ENCODE results near the gene SLC9A3.
"Not testable (repeated sequence)": the region's sequence is repeated elsewhere in the genome, so short reads cannot be mapped to it uniquely, and the experiment has no call there.

SLC9A3 gene

DNA sequence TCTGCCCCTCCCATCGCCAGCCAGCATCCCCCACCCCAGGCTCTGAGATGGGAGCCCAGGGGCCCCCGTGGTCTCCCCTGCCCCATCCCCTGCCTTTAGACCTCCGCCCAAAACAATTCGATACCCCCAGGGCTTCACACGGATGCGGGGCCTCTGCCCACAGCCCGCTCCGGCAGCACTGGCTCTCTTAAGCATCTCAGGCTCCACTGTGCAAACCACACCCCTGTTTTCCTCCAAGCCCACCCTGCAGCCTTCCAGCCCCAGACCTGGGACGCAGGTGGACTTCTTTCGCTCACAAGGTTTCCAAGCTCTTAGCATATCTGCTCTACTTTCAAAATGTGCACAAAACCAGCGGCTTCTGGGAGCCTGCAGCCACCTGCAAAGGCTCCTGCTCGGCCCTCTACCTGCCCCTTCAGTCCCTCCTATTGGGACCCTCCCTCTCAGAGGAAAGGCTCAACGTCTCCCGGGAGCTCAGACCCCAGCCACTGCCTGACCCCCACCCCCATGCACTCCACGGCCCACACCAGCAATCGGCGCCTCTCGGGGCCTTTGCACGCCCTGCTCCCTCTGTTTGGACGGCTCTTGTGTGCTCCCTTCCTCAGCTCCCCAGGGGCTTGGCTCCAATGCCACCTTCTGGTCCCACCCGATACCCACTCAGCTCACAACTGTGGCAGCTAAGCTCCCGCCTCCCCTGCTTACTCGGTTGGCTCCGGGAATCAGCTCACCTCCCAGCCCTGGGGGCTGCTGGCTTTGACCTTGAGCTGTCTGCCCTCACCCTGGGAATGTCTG lies 918 bp upstream of the SLC9A3 start:
- no peak for DNase-seq

DNA sequence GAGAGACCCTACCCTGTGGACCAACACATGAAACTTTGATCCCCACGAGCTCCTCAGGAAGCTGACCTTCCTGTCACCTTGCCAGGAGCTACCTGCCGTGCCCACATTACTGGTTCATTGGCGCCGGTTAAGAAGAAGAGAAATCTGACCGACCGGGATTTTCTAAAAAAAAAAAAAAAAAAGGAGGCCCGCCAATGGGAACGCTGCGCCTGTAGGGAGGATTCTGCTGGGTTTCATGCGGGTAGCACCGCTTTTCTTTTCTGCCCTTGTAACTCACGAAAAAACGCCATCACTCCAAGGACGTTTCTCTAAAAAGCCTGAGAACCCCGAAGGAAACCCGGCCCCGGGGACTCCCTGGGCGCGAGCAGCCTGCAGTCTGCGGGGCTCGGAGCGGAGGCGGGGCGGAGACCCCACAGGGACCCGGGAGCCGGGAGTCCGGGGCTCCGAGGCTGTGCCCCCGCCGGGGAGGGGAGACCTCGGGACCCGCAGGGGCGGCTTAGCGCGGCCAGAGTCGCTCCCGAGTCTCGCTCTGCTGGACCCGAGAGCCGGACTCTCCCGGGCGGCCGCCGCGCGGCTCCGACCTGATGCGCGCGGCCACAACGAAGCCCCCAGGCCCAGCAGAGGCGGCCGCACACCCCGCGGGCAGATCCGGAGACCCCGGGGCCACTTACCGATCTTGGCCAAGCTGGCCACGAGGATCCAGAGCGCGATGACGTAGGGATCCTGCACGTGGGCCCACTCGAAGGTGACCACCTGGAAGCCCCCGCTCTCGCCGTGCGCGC lies 617 bp downstream of the SLC9A3 start:
- DNase-seq, result no peak

DNA sequence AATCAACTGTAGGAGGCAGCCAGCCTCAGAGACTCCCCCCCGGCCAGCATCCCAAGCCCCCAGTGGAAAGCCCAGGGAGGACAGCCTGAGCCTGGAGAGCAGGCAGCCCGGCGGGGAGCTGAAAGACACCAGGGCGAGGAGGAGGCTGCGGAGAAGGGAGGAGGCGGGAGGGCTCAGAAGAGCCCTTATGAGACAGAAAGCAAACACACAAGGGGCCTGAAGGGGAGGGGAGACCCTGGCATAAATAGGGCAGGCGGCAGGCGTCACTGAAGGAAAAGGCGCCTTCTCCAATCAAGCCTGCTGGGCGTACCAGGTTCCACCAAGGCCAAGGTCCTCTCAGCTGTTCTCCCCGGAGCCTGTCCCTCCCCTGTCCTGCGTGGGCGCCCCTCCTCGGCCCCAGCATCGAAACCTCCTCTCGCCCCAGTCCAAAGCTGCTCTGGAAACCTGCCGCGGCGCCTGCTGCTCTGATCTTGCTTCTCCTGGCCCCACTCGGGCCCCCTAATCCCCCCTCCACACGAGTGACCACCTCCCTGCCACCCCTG lies 1.3 kb downstream of the SLC9A3 start:
- no peak for DNase-seq

DNA sequence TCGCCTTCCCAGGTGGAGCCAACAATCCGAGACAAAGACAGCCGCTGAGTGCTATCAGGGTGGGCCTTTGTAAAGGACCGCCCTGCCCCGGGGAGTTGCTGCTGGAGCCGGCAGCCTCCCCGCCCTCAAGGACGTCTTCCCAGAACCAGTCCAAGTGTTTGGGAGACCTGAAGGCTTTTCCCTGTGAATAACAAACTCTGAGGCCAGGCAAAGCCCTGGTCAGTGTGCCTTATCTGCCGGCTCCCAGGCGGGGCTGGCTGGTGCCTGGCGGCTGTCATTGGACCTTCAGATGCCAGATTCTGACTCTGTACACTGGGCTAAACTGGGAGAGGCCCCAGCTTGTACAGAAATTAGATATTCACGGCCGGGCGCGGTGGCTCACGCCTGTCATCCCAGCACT lies 2.1 kb downstream of the SLC9A3 start:
- DNase-seq, result no peak

DNA sequence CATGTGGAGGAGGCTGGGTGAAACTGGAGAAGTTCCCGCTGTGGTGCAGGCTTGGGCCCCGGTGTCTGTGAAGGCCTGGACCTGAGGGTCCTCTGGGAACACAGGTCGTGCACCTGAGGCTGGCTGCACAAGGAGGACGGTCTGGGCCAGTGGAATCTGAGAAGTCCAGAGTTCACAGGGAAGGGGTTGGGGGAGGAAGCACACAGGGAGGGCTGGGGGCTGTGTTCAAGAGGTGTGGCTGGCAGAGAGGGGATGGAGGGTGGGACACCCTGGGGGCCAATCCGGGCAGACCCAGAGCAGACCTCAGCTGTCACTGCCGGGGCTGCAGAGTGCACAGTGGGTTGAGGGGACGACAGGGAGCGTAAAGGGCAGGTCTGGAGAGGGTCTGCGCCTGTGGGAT lies 2.6 kb downstream of the SLC9A3 start:
- DNase-seq, result no peak

DNA sequence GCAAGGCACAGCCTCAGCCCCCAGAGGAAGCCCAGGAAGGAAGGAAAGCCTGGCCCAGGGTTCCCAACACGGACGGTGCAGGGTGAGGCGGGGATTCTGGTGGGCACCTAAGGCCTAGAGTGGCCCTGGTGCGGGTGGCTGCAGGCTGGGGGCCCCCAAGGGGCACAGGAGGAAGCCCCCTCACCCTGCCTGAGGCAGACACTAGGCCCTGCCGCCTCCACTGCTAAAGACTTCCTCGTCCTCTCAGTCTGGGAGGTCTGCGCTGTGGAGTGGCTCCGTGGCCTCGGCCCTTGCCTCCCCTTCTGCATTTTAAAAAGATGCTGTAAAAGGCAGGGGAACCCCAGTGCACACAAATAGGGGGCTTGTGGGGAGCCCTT lies 3.4 kb downstream of the SLC9A3 start:
- no peak for DNase-seq

DNA sequence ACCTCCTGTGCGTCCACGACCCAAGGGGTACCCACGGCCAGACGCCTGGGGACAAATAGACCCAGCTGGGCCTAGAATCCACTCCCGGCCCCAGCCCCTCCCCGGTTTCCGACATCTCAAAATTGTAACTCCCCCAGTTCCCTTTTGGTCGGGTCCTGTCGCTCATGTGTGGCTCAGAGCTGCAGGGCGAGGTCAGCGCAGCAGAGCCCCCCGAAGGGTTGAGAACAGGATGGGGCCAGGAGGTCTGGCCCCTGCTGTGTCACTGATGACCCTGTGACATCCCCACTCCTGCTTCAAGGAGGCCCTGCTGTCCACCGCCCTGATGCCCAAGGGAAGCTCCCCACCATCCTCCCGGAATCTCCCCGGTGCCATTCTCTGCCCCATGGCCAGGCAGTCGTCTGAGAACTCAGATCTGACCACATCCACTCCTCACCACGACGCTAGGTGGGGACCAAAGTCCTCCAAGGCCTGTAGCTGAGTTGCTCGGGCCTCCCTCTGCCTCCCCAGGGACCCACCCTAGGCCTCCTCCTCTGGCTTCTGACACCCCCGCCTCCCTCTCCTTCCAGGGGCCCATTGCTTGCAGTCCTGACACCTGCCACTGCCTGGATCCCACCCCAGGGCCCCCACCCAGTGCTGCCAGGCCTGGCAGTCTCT lies 3.9 kb downstream of the SLC9A3 start:
- no peak for DNase-seq

DNA sequence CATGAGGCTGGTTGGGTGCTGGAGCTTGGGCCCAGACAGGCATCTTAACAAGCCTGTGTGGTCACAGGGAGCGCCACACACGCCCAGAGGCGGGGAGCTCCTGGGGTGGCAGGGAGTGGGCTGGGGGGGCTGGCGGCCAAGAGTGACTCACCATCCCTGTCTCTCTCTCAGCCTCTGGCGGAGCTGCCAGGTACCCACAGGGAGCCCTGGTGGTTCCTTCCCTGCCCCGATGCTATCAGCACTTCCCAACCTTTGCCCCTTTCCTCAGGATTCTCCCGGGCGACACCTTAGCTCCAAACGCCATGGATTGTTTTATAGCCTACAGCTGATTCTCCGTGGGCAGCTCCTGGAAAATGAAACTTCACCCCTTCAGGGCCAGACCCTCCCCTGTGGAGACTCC lies 5.5 kb downstream of the SLC9A3 start:
- DNase-seq, result no peak

DNA sequence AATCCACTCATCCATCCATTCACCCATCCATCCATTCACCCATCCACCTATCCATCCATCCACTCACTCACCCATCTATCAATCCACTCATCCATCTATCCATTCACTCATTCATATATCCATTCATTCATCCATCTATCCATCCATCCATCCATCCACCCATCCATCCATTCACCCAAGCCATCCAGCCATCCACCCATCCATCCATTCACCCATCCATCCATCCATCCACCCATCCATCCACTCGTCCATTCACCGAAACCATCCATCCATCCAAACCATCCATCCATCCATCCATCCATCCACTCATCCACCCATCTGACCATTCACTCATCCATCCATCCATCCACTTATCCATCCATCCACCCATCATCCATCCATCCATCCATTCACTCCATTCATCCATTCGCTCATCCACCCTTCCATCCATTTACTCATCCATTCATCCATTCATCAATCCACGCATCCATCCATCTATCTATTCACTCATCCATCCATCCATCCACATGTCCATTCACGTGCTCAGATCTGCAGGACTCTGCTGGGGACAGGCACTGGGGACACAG lies 6.6 kb downstream of the SLC9A3 start:
- DNase-seq, result no peak

DNA sequence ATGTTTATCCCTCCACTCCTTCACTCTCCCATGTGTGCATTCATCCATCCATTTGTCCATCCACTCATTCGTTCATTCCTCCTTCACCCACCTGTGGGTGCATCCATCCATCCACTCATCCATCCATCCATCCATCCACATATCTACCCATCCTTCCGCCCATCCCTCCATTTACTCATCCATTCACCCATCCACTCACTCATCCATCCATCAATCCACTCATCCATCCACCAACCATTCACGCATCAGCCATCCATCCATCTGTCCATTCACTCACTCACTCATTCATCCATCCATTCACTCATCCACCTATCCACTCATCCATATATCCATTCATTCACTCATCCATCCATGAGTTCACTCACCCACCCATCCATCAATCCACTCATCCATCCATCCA lies 7.3 kb downstream of the SLC9A3 start:
- DNase-seq, result no peak

DNA sequence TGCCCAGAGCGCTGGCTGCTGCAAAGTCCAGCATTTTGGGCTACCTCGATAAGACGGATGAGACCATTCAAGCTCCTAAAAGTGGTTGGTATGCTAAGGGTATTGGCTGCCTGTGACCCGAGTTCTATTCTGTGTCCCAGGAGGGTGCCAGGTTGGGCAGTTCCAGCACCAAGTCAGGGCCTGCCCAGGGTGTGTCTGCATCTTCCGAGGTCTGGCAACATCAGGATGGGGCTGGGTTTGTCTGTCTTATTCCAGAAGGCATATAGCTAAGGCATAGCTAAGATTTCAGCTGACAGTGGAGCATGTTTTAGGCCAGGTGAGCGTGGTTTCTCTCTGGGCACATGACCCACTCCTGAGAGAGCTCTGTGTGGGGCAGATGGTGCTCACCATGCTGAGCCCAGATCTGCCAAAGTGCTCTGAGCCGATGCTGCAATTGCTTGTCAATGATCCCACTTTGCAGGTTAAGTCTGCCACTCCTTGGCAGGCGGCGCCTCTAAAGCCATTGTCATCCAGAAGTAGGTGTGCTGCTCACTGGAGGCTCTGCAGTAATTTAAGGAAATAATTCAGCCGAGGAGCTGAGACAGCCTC lies 7.8 kb downstream of the SLC9A3 start:
- no peak for DNase-seq

DNA sequence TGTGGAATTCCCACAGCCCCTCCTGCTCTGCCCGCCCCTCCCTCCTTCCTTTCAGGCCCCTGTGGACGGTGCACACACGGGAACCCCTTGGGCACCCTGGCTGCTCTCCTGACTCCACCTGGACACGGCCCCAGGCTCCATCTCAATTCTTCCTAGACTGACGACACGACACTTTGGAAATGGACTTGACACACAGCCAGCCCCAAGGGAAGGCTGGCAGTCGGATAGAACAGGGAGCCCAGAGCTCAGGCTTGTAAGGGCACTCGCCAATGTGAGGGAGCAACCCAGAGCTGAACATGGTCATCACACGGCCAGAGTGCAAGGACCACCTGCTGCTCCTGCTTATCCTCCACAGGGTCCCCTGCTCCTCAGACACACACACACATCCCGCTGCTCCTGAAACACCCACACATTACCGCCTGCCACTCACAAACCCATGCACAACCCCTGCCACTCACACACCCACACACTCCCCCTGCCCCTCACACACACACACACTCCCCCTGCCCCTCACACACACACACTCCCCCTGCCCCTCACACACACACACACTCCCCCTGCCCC lies 8.9 kb downstream of the SLC9A3 start:
- DNase-seq, result no peak

DNA sequence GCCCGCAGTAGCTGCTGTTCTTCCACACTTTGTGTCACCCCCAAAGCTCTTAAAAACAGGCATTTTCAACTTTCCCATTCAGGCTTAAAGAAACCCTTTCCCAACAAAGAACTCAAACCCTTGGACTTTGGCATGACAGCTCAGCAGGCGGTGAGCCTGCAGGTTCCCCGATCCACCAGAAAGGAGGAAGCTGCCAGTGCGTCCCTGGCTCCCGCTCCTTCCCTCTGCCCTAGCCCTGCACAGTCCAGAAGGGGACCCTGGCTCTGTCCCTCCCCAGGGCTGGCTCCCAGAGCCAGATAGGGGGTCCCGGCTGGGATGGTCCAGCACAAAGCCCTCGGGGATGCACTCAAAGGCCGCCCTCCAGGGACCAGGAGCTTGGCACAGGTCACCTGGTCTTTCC lies 9.6 kb downstream of the SLC9A3 start:
- DNase-seq, result no peak

DNA sequence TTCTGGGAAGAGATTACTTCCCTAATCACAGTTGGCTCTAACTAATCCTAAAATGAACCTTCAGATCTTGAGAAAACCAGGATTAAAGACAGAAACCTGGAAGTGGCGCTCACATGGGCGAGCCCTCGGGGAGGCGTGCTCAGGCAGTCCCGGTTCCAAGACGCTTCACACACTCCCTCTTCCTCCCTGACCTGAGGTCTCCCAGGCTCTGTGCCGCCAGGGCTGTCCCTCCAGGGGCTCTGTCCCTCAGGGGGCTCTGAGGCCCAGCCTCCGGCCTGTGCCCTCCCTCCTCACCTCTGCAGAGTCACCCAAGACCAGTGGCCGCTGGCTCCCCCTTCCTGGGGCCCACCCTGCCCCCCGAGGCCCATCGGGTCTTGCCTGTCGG lies 10.2 kb downstream of the SLC9A3 start:
- DNase-seq, result no peak

DNA sequence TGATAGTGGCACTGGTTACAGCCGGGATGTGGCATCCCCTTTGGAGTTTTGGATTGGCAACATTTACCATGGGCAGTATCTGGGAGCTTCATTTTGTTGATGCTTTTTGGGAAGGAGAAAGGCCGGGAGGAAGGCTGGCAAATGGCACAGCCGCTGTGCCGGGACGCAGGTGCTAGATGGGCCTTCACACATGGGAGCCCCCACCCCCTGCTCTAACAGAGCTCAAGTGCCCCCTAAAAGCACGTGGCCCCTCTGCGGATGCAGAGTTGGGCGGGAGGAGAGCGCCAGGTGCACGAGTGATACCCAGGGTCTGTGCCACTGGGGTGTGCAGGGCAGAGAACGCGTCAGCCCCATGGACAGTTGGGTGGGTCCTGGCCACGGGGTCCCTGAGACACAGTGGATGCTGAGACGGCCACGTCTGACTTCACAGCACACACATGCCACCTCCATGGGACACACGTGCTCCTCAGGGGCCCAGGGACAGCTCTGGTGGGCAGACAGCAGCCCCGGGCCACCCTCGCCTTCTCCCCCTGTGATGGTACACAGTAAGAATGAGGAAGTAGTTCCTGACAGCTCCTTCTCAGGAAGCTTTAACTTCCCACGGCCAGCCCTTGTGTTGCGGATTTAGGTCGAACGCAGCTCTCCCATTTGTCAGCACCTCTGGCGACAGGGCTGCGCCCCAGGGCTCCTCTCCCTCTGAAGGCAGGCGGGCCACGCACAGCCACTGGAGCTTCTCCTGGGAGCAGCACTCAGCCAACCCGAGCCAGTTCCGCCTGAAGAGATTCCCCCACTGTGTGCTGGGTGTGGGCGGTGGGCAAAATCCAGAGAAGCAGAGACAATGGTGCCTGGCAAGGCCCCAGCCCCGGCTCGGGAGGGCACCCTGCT lies 10.8 kb downstream of the SLC9A3 start:
- no peak for DNase-seq

DNA sequence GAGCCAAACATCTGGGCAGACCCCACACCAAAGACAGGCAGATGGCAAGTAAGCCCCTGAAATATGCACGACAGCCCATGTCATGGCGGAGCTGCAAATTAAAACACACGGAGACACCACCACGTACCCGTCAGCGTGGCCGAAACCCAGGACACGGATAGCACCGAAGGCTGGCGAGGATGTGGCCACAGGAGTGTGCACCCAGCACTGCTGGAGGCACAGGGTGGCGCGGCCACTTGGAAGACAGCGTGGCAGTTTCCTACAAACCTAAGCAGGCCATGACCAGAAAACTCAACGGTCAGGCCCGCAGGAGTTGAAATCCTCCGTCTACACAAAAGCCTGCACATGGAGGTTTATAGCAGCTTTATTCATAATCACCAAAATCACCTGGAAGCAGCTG lies 12.8 kb downstream of the SLC9A3 start:
- DNase-seq, result no peak

DNA sequence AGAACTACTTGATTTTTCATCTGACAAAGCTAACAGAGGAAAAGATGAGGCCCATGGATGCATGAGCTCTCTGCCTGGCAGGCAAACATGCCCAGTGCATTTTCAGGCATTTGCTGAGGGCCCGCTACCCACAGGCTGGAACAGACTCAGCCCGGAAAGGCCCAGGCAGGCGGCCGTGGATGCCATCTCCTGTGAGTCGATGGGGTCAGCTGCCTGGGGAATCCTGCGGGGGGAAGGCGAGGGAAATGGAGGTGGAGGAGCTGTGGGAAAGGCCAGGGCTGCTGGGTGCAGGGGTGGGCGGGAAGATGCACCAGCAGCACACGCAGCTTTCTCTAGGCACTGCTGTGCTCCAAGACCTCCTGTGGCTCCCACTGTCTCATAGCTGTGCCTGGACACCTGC lies 13.7 kb downstream of the SLC9A3 start:
- no peak for DNase-seq

DNA sequence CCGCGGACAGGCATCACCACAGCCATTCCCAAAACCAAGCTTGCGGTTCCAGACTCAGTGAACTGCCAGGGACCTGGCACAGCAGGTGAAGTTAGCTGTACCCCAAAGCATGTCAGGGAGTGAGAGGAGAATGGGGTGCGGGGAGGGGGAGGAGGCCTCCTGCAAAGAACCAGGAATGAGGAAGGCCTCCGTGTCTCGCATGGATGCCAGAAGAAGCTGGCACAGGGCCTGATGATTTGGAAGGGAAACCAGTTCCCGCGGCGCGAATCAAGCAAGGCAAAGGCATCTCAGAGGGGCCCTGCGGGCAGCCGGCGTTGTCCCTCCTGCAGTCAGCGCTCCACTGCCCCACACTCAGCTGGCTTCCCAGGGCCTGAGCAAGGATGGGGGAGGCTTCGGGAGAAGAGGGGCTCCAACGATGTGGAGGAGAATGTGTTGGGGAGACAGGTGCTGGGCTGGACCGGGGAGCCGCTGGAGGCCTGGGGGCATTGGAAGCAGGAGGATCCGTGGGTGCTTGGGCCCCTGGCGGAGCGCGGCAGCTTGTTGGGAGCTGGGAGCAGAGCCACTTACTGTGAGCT lies 14.6 kb downstream of the SLC9A3 start:
- DNase-seq, result no peak

DNA sequence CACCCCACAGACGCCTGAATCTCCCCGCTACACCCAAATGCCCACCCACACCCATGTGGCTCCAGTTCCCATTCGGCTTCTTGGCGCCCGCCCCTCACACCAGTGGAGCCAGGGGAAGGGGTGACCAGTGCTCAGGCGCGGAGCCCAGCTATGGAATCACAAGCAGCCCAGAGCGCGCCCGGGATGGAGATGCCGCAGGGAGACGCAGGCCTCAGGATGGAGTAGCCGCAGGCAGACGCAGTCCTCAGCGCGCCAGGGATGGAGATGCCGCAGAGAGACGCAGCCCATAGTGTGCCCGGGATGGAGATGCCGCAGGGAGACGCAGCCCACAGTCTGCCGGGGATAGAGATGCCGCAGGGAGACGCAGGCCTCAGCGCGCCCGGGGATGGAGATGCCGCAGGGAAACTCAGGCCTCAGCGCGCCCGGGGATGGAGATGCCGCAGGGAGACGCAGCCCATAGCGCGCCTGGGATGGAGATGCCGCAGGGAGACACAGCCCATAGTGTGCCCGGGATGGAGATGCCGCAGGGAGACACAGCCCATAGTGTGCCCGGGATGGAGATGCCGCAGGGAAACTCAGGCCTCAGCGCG lies 16.2 kb downstream of the SLC9A3 start:
- DNase-seq, result not testable (repeated sequence)

DNA sequence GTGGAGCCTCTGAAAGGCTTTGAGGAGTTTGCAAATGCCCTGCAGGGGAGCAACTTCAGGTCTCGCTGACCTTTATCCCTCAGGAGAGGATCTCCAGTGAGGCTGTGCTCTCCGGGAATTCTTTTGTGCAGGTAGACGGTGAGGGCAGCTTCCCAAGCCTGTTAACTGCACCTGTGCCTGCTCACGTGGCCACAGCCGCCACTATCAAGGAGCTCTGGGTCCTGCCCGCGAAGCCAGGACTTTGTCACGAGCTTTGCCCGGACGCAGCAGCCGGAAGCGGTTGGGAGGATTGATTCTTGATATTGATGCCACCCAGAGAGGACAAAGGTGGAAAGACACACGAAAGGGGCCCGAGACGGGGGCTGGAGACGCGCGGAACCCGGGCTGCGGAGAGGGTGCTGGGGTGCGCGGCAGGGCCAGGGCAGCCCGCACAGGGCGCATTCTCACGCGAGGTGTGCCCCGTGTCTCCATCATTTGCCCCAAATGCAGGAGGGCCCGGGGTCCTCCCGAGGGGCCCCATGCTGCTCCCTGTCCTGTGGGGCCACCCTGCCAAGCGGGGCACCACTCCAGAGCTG lies 18.2 kb downstream of the SLC9A3 start:
- no peak for DNase-seq
